Measurements from ENCODE around the gene SSH3.
A peak's percentile ranks its signal among the peaks of the same experiment; 100 is the strongest.

SSH3 gene

DNA sequence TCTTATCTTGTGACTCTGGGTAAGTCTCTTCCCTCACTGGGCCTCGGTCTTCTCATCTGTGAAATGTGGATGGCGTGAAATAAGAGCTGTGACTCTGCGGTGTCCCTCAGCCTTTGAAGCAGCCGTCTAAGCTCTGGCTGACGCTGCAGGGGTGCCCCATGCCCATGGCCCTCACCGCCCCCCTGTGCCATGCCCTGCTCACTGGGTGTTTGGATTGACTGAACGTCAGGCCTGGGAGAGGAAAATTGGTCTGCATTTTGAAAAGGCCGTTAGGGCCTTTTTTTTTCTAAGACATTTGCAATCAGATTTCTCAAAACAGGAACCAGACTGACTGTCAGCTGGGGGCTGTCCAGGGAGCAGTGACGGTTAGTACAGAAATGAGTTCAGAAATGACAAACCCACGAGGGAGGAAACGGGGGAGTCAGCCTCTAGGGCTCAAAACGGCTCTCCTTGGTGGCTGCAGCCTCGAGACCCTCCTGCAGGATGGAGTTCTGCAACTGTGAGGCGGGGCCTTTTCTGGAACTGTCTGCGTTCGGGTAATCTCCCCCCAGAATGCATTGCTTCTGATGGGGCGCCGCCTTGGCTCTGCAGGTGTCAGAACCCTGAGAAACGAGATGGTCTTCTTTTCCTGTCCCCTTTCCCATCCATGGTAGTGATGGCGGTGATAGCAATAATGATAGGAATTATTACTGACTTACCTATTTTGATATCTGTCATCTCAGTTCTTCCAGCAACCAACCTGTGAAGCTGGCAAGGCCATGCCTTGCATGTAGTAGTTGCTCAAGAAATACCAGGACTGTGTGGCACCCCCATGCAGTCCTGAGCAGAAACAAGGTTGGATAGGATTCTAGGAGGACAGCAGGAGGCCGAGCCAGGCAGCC lies 35.0 kb upstream of the SSH3 start:
- DNase-seq: peak; percentile 58

DNA sequence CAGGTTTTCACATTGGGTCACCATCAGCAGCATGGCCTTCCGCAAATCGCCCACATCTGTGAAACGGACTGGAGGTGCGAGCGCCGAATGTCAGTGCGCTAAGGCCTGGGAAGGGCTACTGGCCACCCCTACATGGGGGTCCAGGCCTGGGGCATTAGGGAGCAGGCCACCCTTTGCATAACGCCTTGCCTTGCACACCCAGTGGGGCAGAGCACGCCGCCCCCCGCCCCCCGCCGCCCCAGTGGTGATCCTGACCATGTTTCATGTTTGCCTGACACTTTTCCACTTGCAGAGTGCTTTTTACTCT lies 34.4 kb upstream of the SSH3 start:
- DNase-seq: no peak

DNA sequence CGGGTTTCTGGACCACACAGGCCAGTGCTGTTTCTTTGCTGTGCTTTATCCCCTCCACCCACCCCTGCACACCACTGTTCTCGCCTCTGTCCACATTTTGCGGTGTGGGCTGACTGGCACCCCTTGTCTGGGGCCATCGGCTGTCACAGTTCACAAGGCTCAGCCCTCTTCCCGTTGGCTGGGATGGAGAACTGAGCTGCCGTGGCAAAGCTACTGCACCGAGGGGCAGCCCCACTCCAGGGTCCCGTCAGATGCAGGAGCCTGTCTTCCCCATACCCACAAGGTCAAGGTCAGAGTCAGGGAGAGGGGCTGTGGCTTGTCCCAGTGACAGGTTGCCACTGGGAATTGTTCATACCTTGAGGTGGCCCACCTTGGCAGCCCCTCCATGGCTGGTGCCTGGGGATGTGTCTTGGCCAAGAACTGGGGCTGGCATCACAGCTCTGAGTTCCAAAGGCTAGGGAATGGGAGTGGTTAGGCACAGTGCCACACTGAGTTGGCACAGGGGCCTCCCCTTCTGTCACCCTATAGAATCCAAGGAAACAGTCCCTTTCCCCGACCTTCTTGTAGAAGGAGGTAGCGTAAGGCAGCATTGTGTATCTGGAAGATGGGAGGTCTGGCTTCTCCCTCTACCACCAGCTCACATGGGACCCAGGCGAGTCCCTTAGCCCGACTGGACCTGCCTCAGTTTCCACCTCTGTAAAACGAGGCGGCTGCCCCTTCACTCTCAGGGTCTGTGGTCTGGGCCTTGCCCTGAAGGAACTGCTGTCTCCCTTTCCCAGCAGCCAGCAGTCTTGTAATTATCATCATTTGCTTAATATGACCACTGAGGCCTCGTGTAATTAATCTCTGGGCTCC lies 33.7 kb upstream of the SSH3 start:
- DNase-seq: no peak

DNA sequence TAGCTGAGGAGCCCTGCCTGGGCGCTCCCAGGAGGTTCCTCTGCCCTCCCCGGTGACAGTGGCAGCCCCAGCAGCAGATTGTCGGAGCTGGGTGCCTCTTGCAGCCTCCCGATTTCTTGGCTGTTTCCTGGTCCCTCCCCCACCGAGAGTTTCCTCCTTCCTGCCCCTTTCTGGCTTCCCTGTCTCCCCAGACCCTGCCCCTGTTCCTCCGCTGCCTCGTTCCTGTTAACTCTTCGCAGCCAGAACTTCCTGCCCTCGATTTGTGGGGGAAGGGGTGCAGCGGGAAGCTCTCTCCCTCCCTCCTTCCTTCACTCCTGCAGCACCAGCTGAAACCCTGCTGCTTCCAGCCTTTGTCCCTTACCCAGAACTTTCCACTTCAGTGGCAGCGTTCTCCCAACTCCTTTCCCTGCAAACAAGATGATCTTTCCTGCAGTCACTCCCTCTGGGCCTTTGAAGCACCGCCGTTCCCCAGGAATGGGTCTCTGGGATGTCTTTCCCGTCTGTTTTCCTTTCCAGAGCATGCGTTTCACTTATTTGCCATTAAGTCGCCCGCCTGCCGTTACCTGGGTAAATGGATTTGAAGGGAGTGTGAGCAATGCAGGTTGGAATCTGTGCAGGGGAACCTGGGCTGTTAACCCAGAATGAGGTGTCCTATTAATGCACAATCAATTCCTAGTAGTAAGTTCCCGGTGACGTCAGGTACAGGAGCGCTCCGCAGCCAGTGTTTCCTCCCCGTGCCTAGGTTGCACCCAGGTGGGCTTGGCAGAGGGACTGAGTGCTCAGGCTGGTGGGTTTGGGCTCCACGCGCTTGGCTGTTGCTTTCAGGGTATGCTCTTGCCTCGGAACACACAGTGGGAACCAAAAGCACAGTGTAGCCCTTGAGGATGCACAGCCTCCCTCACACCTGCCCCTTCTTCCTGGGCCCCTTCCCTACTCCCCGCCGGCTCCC lies 32.8 kb upstream of the SSH3 start:
- no peak for DNase-seq

DNA sequence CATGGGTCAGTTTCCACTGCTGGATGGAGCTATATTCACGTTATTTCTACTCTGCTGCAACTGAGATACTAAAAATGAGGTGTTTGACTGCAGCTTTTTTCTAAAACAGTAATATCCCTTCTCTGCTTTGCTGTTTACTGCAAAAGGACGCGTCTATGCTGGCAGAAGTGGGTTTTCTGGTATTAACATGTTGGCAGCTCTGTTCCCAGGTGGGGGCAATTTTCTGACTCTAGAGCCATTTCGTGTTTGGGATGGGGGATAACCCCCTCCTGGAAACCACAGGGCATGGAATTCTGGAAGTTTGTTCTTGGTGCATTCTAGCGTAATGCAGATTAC lies 32.2 kb upstream of the SSH3 start:
- DNase-seq: no peak

DNA sequence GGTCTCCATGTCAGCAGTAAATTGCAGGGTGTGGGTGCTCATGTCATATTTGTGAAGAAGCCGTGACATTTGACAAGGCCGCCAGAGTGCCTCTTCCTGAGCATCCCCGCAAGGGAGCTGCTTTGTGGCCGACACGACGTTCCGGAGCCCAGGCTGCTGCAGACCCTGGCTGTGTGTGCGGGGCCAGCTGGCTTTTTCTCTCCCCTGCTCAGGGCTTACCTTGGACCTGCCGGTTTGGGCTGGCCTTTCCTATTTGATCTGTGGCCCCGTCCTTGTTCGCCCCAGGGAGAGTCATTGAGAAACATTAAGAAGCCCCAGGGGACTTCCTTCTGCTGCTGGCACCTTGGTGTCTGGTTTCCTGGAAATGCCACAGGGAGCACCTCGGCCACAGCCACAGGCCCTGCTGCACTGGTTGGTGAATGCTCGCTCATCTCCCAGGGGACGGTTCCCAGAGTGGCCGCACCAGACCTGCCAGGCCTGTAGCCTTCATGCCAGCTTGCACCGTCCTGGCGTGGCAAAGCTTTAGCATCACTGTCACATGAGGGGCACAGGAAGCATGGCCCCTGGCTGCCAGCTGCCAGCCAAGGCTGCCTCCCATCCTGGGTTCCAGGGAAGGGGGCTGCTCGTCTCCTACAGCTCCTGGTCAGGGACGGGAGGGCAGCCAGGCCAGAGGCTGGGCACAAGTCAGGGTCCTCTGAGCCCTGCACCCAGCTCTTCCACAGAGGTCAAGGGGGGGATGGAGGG lies 31.6 kb upstream of the SSH3 start:
- DNase-seq: peak; percentile 64

DNA sequence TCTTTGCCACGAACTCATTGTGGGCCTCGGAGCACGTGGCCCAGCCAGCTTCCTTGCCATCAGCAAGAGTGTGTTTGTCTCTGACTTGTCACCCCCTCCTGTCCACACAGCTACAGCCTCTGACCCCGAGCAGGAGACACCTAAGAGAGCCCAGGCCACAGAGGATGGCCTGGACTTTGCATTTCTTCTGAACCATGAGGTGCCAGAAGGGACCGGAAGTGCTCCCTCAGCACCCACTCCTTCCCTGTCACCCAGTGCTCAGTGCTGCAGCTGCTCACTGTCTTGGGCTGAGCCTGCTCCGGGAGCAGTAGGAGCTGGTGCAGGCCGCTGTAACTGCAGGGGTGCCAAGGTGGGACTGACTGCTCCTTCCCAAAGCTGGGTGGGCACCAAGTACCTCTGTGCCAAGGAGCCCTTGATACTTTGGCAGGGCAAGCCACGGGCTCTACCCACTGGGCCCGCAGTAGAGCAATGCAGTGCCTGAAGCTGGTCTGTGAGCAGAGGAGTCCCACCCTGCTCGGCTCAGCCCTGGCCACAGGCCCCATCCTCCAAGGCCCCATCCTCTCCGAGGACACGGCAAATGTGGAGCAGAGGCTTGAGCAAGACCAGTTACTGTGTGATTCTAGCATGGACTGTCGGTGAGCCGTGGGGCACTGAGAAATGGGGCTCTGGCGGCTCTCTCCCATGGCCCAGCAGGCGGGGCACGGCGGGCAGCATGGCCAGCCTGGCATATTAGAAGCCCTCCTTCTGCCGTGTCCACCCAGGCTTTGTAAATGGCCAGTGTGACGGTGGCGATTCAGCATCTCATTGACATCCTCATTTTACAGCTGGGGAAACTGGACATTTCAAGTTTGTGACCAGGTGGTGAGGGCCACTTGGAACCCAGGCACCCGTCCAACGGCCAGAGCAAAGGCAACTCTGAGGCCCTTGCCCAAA lies 30.7 kb upstream of the SSH3 start:
- DNase-seq: peak; percentile 28

DNA sequence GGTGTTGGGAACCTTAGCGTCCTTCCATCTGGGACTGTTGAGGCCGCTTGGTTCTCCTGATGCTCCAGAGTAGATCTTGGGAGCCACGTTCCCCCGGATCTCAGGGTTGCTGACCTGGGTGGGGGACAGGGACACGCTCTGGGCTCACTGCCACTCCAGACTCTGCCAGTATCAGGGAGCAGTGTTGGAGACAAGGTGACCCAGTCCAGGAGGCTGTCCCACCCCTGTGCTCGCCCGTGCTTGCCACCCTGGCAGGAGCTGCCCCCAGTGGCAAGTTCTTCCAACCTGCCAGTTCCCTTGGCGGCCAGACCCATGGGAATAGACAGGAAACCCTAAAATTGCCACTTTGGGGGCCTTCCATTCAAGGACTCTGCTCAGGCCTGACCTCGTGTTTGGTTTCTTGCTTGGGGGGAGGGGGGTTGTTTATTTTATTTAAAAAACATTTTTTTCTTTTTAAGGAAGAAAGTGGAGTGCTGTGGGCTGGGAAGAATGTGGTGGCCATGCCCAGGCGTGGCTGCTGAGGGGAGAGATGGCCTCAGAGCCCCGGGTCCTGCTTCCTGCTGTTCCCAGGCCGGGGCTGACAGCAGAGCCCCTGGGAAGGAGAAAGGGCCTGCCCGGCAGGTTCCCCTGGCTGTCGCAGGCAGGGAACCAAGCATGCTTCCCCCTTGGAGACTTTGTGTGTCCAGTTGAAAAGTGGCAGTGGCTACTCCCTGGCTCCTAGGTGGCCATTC lies 29.9 kb upstream of the SSH3 start:
- no peak for DNase-seq

DNA sequence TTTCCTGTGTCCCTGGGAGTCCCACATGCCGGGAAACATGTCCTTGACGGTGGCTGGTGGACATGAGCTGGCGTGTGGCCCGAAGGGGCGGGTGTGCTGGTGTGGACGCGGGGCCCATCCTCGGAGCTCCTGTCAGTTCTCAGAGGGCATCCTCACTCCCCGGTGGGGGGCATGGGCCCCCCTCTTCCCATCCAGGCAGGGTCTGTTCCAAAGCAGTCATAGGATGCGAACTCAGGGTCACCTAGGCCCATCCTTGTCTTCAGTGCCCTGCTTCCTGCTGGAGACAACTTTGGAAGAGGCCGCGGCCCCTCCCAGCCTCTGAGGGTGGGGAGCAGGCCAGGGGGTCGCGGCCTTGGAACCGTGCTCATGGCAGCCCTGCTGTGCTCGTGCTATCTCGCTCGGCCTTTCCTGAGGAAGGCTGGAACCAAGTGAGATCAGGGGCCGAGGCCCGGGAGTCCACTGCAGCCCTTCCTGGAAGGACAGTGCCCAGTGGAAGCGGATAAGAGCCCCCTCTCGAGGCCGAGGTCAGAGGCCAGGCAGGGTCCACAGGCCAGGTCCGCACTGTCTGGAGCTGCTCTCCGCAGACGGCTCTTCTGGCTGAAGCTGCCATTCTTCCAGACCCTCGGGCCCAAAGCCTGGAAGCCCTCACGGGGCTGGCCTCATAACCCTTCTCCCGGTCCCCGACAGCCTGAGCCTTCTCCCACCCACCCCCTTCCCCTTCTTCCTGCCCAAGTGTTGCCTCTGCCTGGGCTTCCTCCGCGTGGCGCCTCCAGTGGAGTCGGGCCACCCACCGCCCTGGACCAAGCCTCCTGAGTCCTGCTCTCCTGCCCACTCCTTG lies 28.3 kb upstream of the SSH3 start:
- no peak for DNase-seq

DNA sequence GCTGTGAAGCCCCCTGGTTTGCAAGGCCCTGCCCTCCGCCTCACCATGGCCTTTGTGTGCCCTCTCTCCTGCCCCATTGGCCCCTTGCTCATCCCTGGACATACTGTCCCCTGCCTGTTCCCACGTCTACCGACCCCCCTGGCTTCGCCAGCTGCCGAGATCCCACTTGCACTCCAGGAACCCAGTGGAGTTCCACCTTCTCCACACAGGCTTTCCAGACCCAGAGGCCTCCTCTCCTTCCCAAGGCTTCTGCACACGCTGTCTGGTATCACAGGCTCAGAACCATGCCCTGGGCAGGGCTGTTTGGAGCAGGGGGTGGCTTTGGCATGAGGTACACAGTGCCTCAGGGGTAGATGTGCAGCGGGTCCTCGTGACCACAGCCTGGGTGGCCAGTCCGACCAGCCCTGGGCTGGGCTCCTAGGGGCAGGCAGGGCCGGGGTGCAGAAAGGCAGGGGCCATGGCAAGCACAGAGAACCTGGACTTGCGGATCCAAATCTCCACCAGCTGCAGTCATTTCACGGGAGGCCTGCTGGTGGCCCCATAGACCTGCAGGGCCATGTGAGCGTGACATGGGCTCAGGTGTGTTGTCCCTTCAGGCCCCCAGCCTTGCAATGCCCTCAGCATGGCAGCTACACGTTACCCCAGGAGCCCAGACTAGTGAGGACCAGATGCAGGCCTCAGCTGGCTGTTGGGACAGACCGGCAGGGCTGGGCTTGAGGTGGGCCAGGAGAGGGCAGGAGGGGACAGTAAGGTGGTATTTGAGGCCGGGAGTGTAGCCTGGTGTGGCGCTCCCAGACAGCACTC lies 27.5 kb upstream of the SSH3 start:
- DNase-seq: peak; percentile 27

DNA sequence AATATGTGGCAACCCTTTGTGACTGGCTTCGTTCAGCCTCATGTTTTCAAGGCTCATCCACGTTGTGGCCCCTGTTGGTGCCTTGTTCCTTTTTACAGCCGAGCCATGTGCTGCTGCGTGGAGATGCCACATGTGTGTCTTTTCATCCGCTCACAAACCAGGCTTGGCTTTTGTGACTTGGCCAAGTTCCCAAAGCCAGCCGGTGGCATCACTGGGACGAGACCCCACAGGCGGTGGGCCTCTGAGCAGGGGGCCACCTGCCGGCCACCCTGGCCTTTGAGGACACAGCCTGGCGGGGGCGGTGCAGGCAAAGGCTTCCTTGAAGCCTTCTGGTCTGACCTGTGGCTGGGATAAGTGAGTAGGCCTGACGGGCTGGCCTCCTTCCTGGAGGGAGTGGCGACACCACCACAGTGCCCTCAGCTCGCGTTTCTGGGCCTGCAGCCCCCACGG lies 26.5 kb upstream of the SSH3 start:
- DNase-seq: peak; percentile 32

DNA sequence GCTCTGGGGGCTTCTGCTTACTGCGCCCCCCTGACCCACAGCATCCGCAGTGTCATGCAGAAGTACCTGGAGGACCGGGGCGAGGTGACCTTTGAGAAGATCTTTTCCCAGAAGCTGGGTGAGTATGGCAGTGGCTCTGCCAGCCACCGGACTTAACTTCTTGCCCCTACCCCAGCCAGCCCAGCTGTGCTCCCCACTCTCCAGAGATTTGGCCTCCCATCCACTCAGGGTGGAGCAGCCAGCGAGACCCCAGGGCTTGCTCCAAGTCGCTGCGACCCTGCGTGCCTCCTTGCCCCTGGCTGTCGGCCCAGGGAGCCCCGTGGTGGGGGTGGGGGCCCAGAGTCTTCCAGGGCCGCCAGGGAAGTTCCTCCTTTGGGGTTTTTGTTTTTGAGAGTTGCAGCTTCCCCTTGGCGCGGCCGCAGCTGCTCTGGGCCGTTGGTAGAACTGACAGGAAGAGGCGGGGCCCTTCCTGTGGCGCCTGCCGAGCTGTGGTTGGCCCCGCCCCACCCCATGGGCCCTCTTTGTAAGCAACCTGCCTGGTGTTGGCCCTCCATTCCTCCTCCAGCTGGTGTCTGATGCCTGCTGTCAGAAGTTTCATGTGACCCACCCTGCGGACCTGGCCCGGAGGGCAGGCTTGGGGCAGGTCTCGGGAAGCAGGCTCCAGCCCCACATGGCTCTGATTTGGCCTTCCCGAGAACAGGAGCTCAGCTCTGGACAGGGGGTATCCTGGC lies 25.9 kb upstream of the SSH3 start:
- DNase-seq: peak; percentile 95

DNA sequence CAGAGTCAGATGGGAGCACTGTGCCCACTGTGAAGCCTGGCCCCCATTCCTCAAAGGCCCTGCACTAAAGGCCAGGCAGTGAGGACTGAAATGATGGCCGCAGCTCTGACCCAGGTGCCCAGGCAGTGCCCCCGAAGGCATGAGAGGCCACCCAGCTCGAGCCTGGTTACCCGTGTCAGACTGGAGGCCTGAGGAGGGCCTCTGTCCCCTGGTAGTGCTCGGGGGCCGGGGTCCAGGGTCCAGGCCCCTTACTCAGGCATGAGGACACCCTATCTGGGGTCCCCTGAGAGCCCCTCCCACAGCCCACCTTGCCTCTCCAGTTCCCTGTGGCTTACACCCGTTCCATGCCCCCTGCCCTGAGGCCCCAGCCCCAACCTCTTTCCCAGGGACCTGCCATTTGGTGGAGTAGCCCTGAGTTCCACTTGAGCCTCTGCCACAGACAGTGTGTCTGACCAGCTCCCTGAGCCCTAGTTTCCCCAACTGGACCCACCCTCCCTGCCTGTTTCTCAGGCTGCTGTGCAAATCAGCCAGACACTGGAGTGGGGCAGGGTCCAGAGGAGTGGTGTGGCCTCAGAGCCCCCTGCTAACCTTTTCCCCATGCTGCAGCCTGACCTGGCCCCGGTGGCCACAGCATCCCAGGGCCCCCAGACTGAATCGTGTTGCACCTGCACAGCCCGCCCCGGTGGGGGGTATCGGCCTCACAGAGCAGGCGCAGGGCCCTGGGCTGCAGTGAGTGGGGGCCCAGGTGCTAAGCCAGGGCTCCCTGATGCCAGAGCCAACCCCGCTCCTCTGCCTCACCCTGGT lies 25.0 kb upstream of the SSH3 start:
- no peak for DNase-seq

DNA sequence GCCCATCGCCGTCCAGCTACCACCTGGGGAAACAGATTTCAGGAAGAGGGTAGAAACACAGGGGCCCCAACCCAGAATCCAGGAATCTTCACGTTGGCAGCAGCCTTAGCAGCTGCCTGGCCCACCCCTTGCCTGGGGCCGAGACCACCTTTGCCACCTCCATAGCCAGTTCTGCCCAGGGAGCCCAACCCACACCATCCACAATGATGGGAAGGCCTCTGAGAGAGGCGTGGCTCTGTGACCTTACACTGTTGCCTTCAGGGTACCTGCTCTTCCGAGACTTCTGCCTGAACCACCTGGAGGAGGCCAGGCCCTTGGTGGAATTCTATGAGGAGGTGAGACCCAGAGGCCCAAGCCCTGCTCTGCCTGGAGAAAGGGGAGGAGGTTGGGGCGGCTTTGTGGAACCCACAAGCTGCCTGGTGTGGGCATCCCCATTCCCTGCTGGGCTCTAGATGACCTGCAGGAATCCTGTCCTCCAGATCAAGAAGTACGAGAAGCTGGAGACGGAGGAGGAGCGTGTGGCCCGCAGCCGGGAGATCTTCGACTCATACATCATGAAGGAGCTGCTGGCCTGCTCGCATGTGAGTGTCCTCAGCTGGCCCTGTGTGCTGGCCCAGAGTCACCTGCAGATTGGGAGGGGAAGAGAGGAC lies 24.3 kb upstream of the SSH3 start:
- DNase-seq: no peak

DNA sequence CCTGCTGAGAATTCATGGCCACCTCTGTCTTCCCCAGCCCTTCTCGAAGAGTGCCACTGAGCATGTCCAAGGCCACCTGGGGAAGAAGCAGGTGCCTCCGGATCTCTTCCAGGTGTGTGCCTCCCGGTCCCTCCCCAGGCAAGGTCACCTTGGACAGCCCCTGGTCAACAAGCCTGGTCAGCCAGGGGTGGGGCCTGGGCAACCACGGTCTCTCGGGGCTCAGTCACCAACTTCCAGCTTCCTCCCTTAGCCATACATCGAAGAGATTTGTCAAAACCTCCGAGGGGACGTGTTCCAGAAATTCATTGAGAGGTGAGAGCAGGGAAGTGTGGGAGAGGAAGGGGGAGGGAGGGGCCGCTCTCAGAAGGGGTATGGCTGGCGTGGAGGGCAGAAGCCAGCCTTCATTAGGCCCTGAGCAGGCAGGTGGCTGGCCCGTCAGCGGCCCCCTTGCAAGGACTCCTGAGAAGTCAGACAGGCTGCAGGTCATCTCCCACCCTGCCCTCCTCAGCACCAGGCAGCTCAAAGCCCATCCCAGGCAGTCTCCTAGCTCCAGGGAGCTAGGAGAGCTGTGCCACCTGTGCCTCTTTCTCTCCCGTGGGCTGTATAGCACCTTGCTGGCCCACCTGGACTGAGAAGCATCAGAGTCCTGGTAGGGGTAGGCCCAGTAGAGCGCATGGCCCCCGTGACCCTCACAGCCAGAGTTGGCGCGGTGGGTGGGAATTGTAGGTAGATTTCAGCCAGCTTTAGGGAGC lies 23.6 kb upstream of the SSH3 start:
- no peak for DNase-seq

DNA sequence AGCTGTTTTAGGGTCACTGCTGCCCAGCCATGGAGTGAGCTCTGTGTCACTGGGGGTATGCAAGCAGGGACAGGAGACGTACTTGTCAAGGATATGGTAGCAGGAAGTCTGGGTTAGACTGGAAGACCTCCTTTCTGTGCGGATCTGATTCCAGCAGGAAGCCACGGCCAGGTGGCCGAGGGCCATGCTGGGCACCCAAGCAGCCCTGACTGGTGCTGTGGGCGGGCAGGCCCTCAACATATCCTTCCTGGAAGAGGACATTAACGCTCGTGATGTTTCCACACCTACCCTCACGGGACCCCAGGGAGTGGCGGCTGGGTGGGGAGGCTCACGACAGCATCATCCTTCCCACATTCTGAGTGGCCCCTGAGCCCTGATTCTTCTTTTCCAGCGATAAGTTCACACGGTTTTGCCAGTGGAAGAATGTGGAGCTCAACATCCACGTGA lies 23.0 kb upstream of the SSH3 start:
- no peak for DNase-seq

Measured in central memory CD4-positive, alpha-beta T cell (primary cell).